ENCODE data around the gene NTM. TPM values are rescaled to one million over a fixed set of nuclear protein-coding genes. Genes with fewer than 3 reads are reported as not detected.

NTM gene
- total RNA-seq, 2 donors from 2014 or later = not detected

DNA sequence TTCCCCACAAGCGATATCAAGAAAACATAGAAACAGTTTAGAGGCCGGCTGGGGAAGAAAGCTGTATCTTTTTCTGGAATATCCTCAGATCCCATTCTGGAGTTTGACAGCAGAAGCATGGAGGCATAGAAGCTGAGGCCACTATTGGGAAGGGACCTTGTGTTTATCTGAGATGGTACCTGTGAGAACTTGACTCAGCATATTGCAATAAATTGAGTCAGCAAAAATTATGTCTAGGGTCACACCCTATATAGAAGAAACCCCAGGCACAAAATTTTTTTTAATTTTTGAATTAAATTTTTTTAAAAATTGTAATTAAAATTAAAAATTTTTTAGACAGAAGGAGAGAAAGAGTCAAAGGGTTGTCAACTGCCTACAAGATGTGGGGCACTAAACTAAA is 178.7 kb downstream of the NTM start:
- ATAC-seq (ENCODE audit: insufficient number of reproducible peaks, low FRiP score, low read depth) (no peak), DNase-seq (ENCODE audit: low spot score) (no peak)
- Histone ChIP-seq H3K27ac (no peak overlapping the region), H3K27me3 (replicated peaks; ENCODE audit: insufficient read depth) (no peaks in the 10 kb centered on the region), H3K36me3 (no peaks in the 10 kb centered on the region), H3K9me3 (no peaks in the 10 kb centered on the region), H3K4me3 (no peak overlapping the region), H3K4me1 (ENCODE audit: control insufficient read depth in 1 of 2, low read depth in 2 of 2) (no peaks in the 10 kb centered on the region)
- TF ChIP-seq CTCF (IDR thresholded peaks at IDR 0.05) = no peak

DNA sequence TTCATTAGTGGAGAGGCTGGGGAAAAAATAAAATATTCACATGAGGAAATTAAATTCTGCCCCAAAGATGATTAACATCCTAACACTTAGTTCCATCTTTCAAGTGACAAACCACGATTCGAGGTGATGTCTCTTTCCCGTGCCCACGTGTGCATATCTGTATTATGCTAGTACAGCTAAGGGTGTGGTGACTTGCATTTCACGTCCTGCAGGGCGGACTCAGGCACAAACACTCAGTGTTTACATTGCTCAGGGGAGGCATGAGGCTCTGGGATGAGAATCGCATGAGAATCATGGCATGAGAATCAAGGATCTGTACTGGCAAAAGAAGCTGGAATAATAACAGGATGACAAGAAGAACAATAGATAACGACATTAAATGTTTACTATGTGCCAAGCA is 179.4 kb downstream of the NTM start:
- no peaks in the 10 kb centered on the region for H3K36me3 ChIP-seq
- DNase-seq (ENCODE audit: low spot score) (no peak), ATAC-seq (ENCODE audit: insufficient number of reproducible peaks, low FRiP score, low read depth) (no peak)
- H3K4me3 ChIP-seq = no peak overlapping the region
- no peak overlapping the region for H3K27ac ChIP-seq
- H3K4me1 ChIP-seq (ENCODE audit: control insufficient read depth in 1 of 2, low read depth in 2 of 2) = no peaks in the 10 kb centered on the region
- no peak for TF ChIP-seq CTCF (IDR thresholded peaks at IDR 0.05)
- H3K27me3 ChIP-seq (replicated peaks; ENCODE audit: insufficient read depth) = no peaks in the 10 kb centered on the region
- no peaks in the 10 kb centered on the region for H3K9me3 ChIP-seq

- Histone ChIP-seq H3K36me3 (no peaks in the 10 kb centered on the region), H3K27me3 (replicated peaks; ENCODE audit: insufficient read depth) (no peaks in the 10 kb centered on the region), H3K9me3 (no peaks in the 10 kb centered on the region), H3K27ac (no peak overlapping the region), H3K4me3 (no peak overlapping the region), H3K4me1 (ENCODE audit: control insufficient read depth in 1 of 2, low read depth in 2 of 2) (no peaks in the 10 kb centered on the region)
- no peak for TF ChIP-seq CTCF (IDR thresholded peaks at IDR 0.05)
- DNase-seq (ENCODE audit: low spot score) = no peak
- ATAC-seq (ENCODE audit: insufficient number of reproducible peaks, low FRiP score, low read depth) = no peak
Observed at GRCh38 chr11:131560287-131560686, 189.9 kb downstream of the NTM start.

DNA sequence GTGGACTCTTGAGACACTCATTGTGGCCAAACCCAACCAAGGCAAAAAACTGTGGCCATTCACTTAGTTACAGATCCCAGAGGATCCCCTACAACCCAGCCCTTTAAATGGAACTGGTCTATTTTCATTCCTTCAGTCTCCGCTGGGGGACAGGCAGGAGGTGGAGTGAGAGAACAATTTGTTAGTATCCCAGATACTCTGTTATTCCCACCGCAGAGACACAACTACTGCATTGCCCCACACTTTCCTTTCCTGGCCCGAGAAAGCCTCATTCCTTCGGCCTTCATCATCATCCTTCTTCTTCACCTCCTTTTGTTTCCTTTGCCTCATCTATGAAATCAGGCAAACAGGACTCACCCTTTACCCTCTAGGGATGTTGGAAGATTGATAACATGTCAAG is 191.1 kb downstream of the NTM start:
- no peaks in the 10 kb centered on the region for H3K36me3 ChIP-seq
- TF ChIP-seq CTCF (IDR thresholded peaks at IDR 0.05) = no peak
- no peak overlapping the region for H3K4me3 ChIP-seq
- H3K4me1 ChIP-seq (ENCODE audit: control insufficient read depth in 1 of 2, low read depth in 2 of 2) = no peaks in the 10 kb centered on the region
- no peaks in the 10 kb centered on the region for H3K9me3 ChIP-seq
- ATAC-seq (ENCODE audit: insufficient number of reproducible peaks, low FRiP score, low read depth) (no peak), DNase-seq (ENCODE audit: low spot score) (no peak)
- H3K27me3 ChIP-seq (replicated peaks; ENCODE audit: insufficient read depth) = no peaks in the 10 kb centered on the region
- H3K27ac ChIP-seq = no peak overlapping the region

GRCh38 chr11:131561972-131562371 is 191.6 kb downstream of the NTM start:
- DNase-seq (ENCODE audit: low spot score) (no peak), ATAC-seq (ENCODE audit: insufficient number of reproducible peaks, low FRiP score, low read depth) (no peak)
- Histone ChIP-seq H3K36me3 (no peaks in the 10 kb centered on the region), H3K9me3 (no peaks in the 10 kb centered on the region), H3K4me3 (no peak overlapping the region), H3K27me3 (replicated peaks; ENCODE audit: insufficient read depth) (no peaks in the 10 kb centered on the region), H3K4me1 (ENCODE audit: control insufficient read depth in 1 of 2, low read depth in 2 of 2) (no peaks in the 10 kb centered on the region), H3K27ac (no peak overlapping the region)
- TF ChIP-seq CTCF (IDR thresholded peaks at IDR 0.05) = no peak
